IMR-90 (cell line): ENCODE results near the gene DDN.

ENCODE experiments used
- CEBPB ChIP-seq: IDR thresholded peaks from 2 replicates; pipeline ENCODE4 v1.6.1; 2012; ENCODE audit warnings: low read depth, low read length, improper control_type of control experiment
- CTCF ChIP-seq: conservative IDR thresholded peaks from 2 replicates; pipeline ENCODE4 v1.5.1; 2012; ENCODE audit warnings: mild to moderate bottlenecking, low read depth, low read length, improper control_type of control experiment
- MAFK ChIP-seq: IDR thresholded peaks from 2 replicates; pipeline ENCODE4 v1.6.1; 2012; ENCODE audit warnings: low read depth, low read length, improper control_type of control experiment
- MXI1 ChIP-seq: IDR thresholded peaks from 2 replicates; pipeline ENCODE4 v1.6.1; 2012; ENCODE audit warnings: low read depth, mild to moderate bottlenecking, low read length, moderate library complexity, borderline replicate concordance
- POLR2A ChIP-seq: IDR thresholded peaks from 2 replicates; pipeline ENCODE4 v1.6.1; 2012; ENCODE audit warnings: mild to moderate bottlenecking, low read depth, low read length
- TF ChIP-seq, protein P1 (sequence below): fragments of 150-350 bp; IDR thresholded peaks from 2 replicates; pipeline ENCODE4 v1.6.1; 2017; ENCODE audit warnings: mild to moderate bottlenecking, antibody characterized with exemption, low read length, low read depth

DNA sequence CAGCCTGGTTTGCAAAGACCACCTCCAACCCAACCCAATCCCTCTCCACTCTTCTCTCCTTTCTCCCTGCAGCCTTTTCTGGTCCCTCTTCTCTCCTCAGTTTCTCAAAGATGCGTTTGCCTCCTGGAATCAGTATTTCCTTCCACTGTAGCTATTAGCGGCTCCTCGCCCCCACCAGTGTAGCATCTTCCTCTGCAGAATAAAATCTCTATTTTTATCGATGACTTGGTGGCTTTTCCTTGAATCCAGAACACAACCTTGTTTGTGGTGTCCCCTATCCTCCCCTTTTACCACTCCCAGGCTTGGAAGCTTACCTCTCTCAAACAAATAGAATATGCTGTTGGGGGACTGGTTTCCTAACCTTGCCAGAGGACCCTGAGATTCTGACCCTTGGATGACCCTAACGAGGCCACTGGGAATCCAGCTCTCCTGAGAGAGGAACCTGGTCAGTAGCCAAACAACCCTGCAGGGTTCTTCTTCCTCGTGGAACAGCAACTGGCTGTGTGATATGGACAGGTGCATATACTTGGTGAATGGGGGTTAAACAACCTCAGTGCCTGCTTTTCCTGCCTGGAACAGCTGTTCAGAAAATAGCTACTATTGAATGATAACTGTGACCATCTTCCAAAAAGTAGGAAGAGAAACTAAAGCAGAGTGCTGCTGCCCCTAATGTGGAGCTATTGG is 16.6 kb downstream of the DDN start:
- no peak for TF ChIP-seq CTCF
- TF ChIP-seq POLR2A = no peak
- TF ChIP-seq, protein P1, sequence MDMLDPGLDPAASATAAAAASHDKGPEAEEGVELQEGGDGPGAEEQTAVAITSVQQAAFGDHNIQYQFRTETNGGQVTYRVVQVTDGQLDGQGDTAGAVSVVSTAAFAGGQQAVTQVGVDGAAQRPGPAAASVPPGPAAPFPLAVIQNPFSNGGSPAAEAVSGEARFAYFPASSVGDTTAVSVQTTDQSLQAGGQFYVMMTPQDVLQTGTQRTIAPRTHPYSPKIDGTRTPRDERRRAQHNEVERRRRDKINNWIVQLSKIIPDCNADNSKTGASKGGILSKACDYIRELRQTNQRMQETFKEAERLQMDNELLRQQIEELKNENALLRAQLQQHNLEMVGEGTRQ = no peak
- TF ChIP-seq CEBPB = no peak
- no peak for TF ChIP-seq MXI1
- TF ChIP-seq MAFK = no peak
